22Rv1 (cell line): ENCODE measurements around the gene DIRAS3.

Experiments used
- CTCF ChIP-seq: fragments of 450-650 bp; IDR thresholded peaks from 2 replicates; pipeline ENCODE4 v1.5.1; 2017; ENCODE audit warnings: mild to moderate bottlenecking
- ZFX ChIP-seq: fragments of 450-650 bp; IDR thresholded peaks from 2 replicates; pipeline ENCODE4 v1.6.1; 2017; ENCODE audit warnings: antibody characterized with exemption, borderline replicate concordance

- TF ChIP-seq CTCF (no peak), ZFX (no peak)
Observed at GRCh38 chr1:68015971-68016370, 34.5 kb downstream of the DIRAS3 start.
